Spleen (tissue), 11 donors: ENCODE measurements around the gene MYL11. TPM values are rescaled to one million over a fixed set of nuclear protein-coding genes. Genes with fewer than 3 reads are reported as not detected.

ENCODE experiments used
- DNase-seq: peaks from one replicate; pipeline ENCODE4 v3.0.0-alpha.2; 2020
- H3K27ac ChIP-seq, 8 donors: fragments of 200-600 bp; sonication (generic) in 7 of 8; 1 replicate in 4 of 8; 2 replicates in 4 of 8; pipeline versions ENCODE4 v1.5.0 to v1.8.0; 2016 to 2021; ENCODE audit warnings: inconsistent platforms in 4 of 8, mild to moderate bottlenecking in 4 of 8, moderate library complexity in 1 of 8
- H3K27me3 ChIP-seq, 7 donors: fragments of 200-600 bp; sonication (generic) in 6 of 7; replicated peaks in 1 of 7; 1 replicate in 4 of 7; 2 replicates in 3 of 7; pipeline versions ENCODE4 v1.5.0 to v1.8.0; 2016 to 2021; ENCODE audit warnings: inconsistent platforms in 3 of 7, mild to moderate bottlenecking in 1 of 7
- H3K36me3 ChIP-seq, 6 donors: fragments of 200-600 bp; sonication (generic) in 5 of 6; 1 replicate in 4 of 6; 2 replicates in 2 of 6; pipeline versions ENCODE4 v1.5.0 to v1.8.0; 2016 to 2021; ENCODE audit warnings: inconsistent platforms in 2 of 6
- H3K4me1 ChIP-seq, 6 donors: fragments of 200-600 bp; sonication (generic) in 5 of 6; 1 replicate in 3 of 6; 2 replicates in 3 of 6; pipeline versions ENCODE4 v1.5.0 to v1.8.0; 2016 to 2021; ENCODE audit warnings: inconsistent platforms in 3 of 6
- H3K4me3 ChIP-seq, 8 donors: fragments of 200-600 bp; sonication (generic) in 7 of 8; 1 replicate in 4 of 8; 2 replicates in 4 of 8; pipeline versions ENCODE4 v1.5.0 to v1.8.0; 2016 to 2021; ENCODE audit warnings: inconsistent platforms in 4 of 8, mild to moderate bottlenecking in 4 of 8, moderate library complexity in 2 of 8
- H3K9me3 ChIP-seq, 8 donors: fragments of 200-600 bp; sonication (generic) in 7 of 8; 1 replicate in 4 of 8; 2 replicates in 4 of 8; pipeline versions ENCODE4 v1.5.0 to v1.8.0; 2016 to 2021; ENCODE audit warnings: inconsistent platforms in 4 of 8
- POLR2A ChIP-seq, 3 donors: fragments of 450-650 bp; IDR thresholded peaks; one replicate each; pipeline ENCODE4 v1.5.1; 2017; ENCODE audit warnings: antibody characterized with exemption in 3 of 3, mild to moderate bottlenecking in 1 of 3
- POLR2AphosphoS5 ChIP-seq, 3 donors: sonication (generic); formaldehyde crosslinking; IDR thresholded peaks; one replicate each; pipeline ENCODE4 v1.5.1; 2017; ENCODE audit warnings: antibody characterized with exemption in 3 of 3
- WGBS, 5 donors: extraction: QIAGEN DNeasy Blood & Tissue Kit in 3 of 5; methylation state at CpG; one replicate each; pipeline versions ENCODE4 v1.1.5 to v1.1.7; 2013 to 2018; 5-methylcytosine and 5-hydroxymethylcytosine counted together
- intact Hi-C: fragments of 100-400 bp; cut with DNase I; formaldehyde crosslinking; loops from one replicate; pipeline ENCODE4 v1.15.0; 2023; ENCODE audit warnings: low total_unique reads
- polyA plus RNA-seq, 3 donors: library from polyadenylated mRNA; stranded (reverse); fragments of 200-250 nt; gene quantifications; one replicate each; pipeline ENCODE4 v1.2.1, GENCODE V29; 2013
- total RNA-seq, 7 donors: library from RNA; depleted of rRNA in 3 of 7; stranded (reverse); fragments of >200 nt in 3 of 7; fragmentation: NEBNext Ultra II Directional in 4 of 7; extraction: Animal tissue kit (Norgen Biotek cat#: 25700) in 4 of 7; gene quantifications; one replicate each; pipeline versions ENCODE4 v1.1.0 to v1.2.1, GENCODE V29; 2016 to 2021
- TF ChIP-seq, protein P1 (sequence below), 11 experiments: fragments of 200-600 bp in 7 of 11; fragments of 450-650 bp in 4 of 11; sonication (generic) in 4 of 11; IDR thresholded peaks in 8 of 11; conservative IDR thresholded peaks in 3 of 11; 1 replicate in 7 of 11; 2 replicates in 4 of 11; pipeline versions ENCODE4 v1.4.0 to v1.8.0; 2016 to 2021; ENCODE audit warnings: antibody characterized with exemption in 11 of 11, inconsistent platforms in 4 of 11, mild to moderate bottlenecking in 1 of 11
- donor health status: healthy with polysubstance abuse.
- donor health status: DM: no; HTN: no; CAD: no; lungs with moderate emphysema.
- donor health status: DM: no; HTN: no; CAD: no.
- donor health status: Bipolar disorder and iron deficiency.
- donor health status: healthy.
- donor health status: DM: no; HTN: no; CAD: no.
- donor health status: DM: yes; HTN: yes; CAD: no.

MYL11 gene
- total and polyA plus RNA-seq, 10 donors, result 1.4 to 4.3 (median 2.8) TPM; not detected in 6

DNA sequence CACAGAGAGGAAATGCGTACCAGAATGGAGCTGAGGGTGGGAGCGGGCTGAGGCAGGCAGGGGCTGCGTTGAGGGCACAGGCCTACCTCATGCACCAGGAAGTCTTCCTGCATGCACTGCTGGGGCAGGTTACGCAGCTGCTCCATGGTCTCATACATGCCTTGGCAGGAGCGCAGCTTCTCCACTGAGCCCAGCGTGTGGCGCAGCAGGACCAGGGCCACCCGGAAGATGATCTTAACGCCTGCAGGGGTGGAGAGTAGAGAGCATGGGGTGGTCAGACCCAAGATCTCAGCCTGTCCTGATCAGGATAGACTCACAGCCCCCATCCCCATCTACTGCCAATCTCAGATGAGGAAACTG, 16.0 kb upstream of the MYL11 start:
- Histone ChIP-seq H3K9me3 (no peaks in the 10 kb centered on the region), H3K4me3 (no peak overlapping the region), H3K36me3 (peaks cover 0 to 77% (median 55%) of the 10 kb centered on the region in 6 donors), H3K27ac (no peak overlapping the region), H3K4me1 (peaks cover 18 to 41% (median 31%) of the 10 kb centered on the region in 6 donors), H3K27me3 (no peaks in the 10 kb centered on the region)
- DNase-seq, result no peak
- TF ChIP-seq, protein P1, sequence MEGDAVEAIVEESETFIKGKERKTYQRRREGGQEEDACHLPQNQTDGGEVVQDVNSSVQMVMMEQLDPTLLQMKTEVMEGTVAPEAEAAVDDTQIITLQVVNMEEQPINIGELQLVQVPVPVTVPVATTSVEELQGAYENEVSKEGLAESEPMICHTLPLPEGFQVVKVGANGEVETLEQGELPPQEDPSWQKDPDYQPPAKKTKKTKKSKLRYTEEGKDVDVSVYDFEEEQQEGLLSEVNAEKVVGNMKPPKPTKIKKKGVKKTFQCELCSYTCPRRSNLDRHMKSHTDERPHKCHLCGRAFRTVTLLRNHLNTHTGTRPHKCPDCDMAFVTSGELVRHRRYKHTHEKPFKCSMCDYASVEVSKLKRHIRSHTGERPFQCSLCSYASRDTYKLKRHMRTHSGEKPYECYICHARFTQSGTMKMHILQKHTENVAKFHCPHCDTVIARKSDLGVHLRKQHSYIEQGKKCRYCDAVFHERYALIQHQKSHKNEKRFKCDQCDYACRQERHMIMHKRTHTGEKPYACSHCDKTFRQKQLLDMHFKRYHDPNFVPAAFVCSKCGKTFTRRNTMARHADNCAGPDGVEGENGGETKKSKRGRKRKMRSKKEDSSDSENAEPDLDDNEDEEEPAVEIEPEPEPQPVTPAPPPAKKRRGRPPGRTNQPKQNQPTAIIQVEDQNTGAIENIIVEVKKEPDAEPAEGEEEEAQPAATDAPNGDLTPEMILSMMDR (IDR thresholded peaks at IDR 0.05 in 8 of 11, conservative IDR thresholded peaks at IDR 0.05 in 3 of 11), result no peak
- peak in 1 of 3 donors; percentile 20 for TF ChIP-seq POLR2AphosphoS5 (IDR thresholded peaks at IDR 0.05)
- 85 to 96% (median 92%) methylated on average over 9 of the region's 9 CpGs for WGBS, 5 donors
- intact Hi-C loops, result no loop called here

DNA sequence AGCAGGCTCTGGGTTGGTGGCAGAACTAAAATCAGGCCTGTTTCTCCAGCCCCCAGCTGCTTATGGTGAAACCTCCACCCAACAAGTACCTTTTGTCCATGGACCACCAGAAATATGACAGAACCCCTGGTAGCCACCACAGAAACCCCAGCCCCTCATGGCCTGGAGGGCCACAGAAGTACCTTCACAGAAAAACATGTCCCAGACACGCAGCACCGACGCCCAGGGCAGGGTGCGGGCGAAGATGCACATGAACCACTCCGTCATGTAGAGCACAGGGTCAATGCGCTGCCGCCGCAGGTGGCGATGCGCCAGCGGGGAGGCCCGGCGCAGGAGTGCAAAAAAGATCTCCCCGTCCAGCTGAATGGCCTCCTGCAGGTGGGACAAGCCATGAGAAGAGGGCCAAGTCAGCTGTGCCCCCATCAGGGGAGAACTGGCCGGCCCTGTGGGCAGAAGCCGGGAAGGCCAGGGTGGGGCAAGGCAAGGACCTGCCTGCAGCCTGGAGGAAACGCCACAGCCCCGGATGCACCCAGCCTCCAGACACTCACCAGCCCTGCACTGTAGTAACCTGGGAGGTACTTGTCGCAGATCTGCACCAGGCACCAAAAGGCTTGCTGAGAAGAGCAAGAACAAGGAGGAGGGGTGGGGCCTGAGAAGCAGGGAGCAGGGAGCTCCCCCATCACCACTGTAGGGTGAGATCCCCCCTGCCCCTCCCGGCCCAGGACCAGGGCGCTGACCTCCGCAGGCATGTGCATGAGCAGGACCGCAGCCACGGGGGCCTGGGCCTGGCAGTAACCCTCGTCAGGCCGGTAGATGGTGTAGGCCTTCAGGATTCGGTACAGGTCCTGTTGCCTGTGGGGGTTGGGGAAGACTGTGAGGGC, 15.4 kb upstream of the MYL11 start:
- no peak overlapping the region for H3K27ac ChIP-seq
- peaks cover 0 to 79% (median 55%) of the 10 kb centered on the region in 6 donors for H3K36me3 ChIP-seq
- peaks cover 11 to 35% (median 25%) of the 10 kb centered on the region in 6 donors for H3K4me1 ChIP-seq
- WGBS, 5 donors, result 94 to 95% (median 94%) methylated on average over 15 to 28 of the region's 28 CpGs
- H3K9me3 ChIP-seq, result no peaks in the 10 kb centered on the region
- peak; percentile 75 for DNase-seq
- no peaks in the 10 kb centered on the region for H3K27me3 ChIP-seq
- TF ChIP-seq POLR2AphosphoS5 (IDR thresholded peaks at IDR 0.05) (peak in 2 of 3 donors; percentile 14 to 41), POLR2A (IDR thresholded peaks at IDR 0.05) (no peak)
- TF ChIP-seq, protein P1 (IDR thresholded peaks at IDR 0.05 in 8 of 11, conservative IDR thresholded peaks at IDR 0.05 in 3 of 11), result no peak
- no peak overlapping the region for H3K4me3 ChIP-seq
- intact Hi-C loops, result no loop called here

DNA sequence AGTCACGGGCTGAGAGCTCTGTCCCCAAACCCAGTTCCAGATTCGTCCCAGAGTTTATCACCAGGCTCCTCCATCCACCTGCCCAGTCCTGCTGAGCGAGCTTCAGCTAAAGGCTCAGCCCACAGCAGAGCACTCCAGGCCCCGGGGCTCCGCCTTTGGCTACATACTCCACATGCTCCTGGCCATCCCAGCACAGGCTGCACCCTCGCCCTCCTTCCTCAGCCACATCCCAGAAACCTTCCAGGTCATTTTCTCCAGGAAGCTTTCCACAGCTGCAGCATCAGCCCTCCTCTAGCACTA, 14.8 kb upstream of the MYL11 start:
- TF ChIP-seq, protein P1 (IDR thresholded peaks at IDR 0.05 in 8 of 11, conservative IDR thresholded peaks at IDR 0.05 in 3 of 11), result no peak
- no peak for TF ChIP-seq POLR2A (IDR thresholded peaks at IDR 0.05)
- TF ChIP-seq POLR2AphosphoS5 (IDR thresholded peaks at IDR 0.05), result no peak
- intact Hi-C loops, result no loop called here
- Histone ChIP-seq H3K4me3 (no peak overlapping the region), H3K4me1 (peaks cover 9 to 32% (median 20%) of the 10 kb centered on the region in 6 donors), H3K27ac (no peak overlapping the region), H3K27me3 (no peaks in the 10 kb centered on the region), H3K9me3 (no peaks in the 10 kb centered on the region), H3K36me3 (peaks cover 0 to 85% (median 61%) of the 10 kb centered on the region in 6 donors)
- WGBS, 5 donors, result 92 to 96% (median 94%) methylated on average over 5 to 6 of the region's 6 CpGs
- peak; percentile 74 for DNase-seq

DNA sequence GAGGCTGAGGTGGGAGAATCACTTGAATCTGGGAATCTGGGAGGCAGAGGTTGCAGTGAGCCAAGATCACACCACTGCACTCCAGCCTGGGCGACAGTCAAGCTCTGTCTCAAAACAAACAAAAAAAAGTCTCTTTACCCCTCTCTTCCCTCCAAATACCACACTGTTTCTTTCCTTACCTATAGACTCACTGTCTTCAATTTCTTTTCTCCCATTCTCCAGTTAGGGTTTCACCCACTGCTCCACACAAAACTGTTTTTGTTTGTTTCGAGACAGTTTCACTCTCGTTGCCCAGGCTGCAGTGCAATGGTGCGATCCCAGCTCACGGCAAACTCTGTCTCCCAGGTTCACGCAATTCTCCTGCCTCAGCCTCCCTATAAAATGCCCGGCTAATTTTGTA, 13.4 kb upstream of the MYL11 start:
- Histone ChIP-seq H3K27ac (no peak overlapping the region), H3K27me3 (no peaks in the 10 kb centered on the region), H3K4me1 (peaks cover 7 to 37% (median 16%) of the 10 kb centered on the region in 6 donors), H3K9me3 (no peaks in the 10 kb centered on the region), H3K36me3 (peaks cover 0 to 99% (median 70%) of the 10 kb centered on the region in 6 donors), H3K4me3 (no peak overlapping the region)
- DNase-seq, result no peak
- TF ChIP-seq, protein P1 (IDR thresholded peaks at IDR 0.05 in 8 of 11, conservative IDR thresholded peaks at IDR 0.05 in 3 of 11), result no peak
- TF ChIP-seq POLR2A (IDR thresholded peaks at IDR 0.05) (no peak), POLR2AphosphoS5 (IDR thresholded peaks at IDR 0.05) (no peak)
- intact Hi-C loops, result no loop called here
- WGBS, 5 donors, result 93 to 98% (median 96%) methylated on average over 7 of the region's 7 CpGs
